Measurements from ENCODE around the gene CORO2B. TPM values are rescaled to one million over a fixed set of nuclear protein-coding genes. Genes with fewer than 3 reads are reported as not detected.
"Not testable (repeated sequence)": the region's sequence is repeated elsewhere in the genome, so short reads cannot be mapped to it uniquely, and the experiment has no call there.

Gene CORO2B
- total RNA-seq, 1 donor from 2014 or later: 1.0 TPM

DNA sequence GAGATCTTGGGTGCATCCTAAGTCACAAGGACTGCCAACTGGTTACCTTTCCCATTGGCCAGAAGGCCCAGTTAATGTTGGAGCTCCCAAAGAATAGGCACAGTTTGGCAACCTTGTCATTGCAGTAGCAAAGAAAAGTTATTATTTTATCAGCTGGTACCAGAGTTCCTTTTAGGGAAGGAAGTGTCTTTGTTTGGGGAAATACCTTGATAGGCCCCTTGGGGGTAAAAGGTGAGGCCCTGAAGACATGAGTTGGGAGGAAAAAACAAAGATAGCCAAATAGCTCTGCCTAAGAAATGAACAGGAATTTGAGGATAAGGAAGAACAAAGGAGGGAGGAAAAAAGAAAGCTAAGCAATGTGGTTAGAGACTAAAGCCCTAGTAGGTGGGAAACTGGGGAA is 156.1 kb downstream of the CORO2B start:
- no peak overlapping the region for H3K9ac ChIP-seq (ENCODE audit: low read depth in 1 of 3, low read length in 3 of 3)
- no peak overlapping the region for H3K4me3 ChIP-seq (ENCODE audit: low read length in 3 of 3)
- H3K27ac ChIP-seq (ENCODE audit: low read depth, low read length): no peak overlapping the region
- H3K36me3 ChIP-seq (ENCODE audit: control insufficient read depth in 3 of 3, insufficient read depth in 3 of 3, low read length in 3 of 3): no peaks in the 10 kb centered on the region
- H3K4me1 ChIP-seq (ENCODE audit: control insufficient read depth in 3 of 3, insufficient read depth in 3 of 3, low read length in 3 of 3): peaks cover 7 to 17% (median 8%) of the 10 kb centered on the region in 3 donors
- H3K9me3 ChIP-seq (ENCODE audit: control insufficient read depth in 3 of 3, low read length in 3 of 3): no peaks in the 10 kb centered on the region
- H3K27me3 ChIP-seq (ENCODE audit: control insufficient read depth in 3 of 3, insufficient read depth in 3 of 3, low read length in 3 of 3): peaks cover 0 to 2% (median 0%) of the 10 kb centered on the region in 3 donors

DNA sequence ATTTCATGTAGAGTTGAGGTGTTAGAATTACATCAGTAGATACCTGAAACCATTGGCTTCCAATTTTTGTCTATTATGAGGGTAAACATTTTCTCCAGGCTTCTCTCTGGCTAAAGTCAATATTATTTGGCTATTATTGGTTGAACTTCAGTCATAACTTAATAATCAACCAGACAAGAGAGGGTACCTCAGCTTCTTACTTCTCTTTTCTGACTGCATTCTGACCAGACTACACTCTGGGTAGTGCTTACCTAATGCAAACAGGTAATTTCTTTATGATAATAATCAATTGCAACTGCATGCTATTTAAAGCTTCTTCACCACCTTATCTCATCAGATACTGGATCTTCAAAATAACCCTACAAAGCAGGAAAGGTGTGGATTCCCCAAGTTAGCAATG is 156.8 kb downstream of the CORO2B start:
- no peak overlapping the region for H3K4me3 ChIP-seq (ENCODE audit: low read length in 3 of 3)
- H3K27me3 ChIP-seq (ENCODE audit: control insufficient read depth in 3 of 3, insufficient read depth in 3 of 3, low read length in 3 of 3): peaks cover 0 to 2% (median 0%) of the 10 kb centered on the region in 3 donors
- no peaks in the 10 kb centered on the region for H3K36me3 ChIP-seq (ENCODE audit: control insufficient read depth in 3 of 3, insufficient read depth in 3 of 3, low read length in 3 of 3)
- no peak overlapping the region for H3K9ac ChIP-seq (ENCODE audit: low read depth in 1 of 3, low read length in 3 of 3)
- H3K9me3 ChIP-seq (ENCODE audit: control insufficient read depth in 3 of 3, low read length in 3 of 3): no peaks in the 10 kb centered on the region
- no peak overlapping the region for H3K27ac ChIP-seq (ENCODE audit: low read depth, low read length)
- H3K4me1 ChIP-seq (ENCODE audit: control insufficient read depth in 3 of 3, insufficient read depth in 3 of 3, low read length in 3 of 3): peaks cover 1 to 10% (median 1%) of the 10 kb centered on the region in 3 donors

DNA sequence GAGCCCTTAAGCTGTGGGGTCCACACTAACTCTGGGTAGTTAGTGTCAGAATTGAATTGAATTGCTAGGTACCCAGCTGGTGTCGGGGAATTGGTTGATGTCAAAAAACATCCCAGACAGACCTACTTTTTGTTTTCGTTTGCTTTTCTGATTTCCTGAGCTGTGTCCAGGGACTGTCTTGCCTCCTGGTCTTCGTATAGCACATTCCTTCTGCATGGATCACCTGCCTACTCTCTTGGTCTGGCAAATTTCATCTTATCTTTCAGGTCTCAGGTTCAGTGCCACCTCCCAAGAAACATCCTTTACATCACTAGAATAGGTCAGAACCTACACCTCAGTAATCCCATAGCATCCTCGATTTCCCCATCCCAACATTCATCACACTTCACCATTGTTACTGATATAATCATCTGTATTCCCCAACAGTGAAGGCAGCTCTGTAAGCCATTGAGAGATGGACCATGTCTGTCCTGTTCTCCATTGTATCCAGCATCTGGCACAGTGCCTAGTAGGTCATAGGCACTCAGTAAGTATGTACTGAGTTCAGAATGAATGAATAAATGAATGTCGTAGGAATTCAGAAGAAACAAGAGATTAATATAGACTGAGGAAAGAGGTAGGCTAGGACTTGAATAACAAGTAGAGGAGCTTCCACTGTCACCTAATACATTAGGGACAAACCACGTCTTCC is 160.7 kb downstream of the CORO2B start:
- H3K27ac ChIP-seq (ENCODE audit: low read depth, low read length): no peak overlapping the region
- H3K4me1 ChIP-seq (ENCODE audit: control insufficient read depth in 3 of 3, insufficient read depth in 3 of 3, low read length in 3 of 3): no peaks in the 10 kb centered on the region
- H3K9ac ChIP-seq (ENCODE audit: low read depth in 1 of 3, low read length in 3 of 3): no peak overlapping the region
- no peak overlapping the region for H3K4me3 ChIP-seq (ENCODE audit: low read length in 3 of 3)
- H3K9me3 ChIP-seq (ENCODE audit: control insufficient read depth in 3 of 3, low read length in 3 of 3): no peaks in the 10 kb centered on the region
- H3K36me3 ChIP-seq (ENCODE audit: control insufficient read depth in 3 of 3, insufficient read depth in 3 of 3, low read length in 3 of 3): no peaks in the 10 kb centered on the region
- no peaks in the 10 kb centered on the region for H3K27me3 ChIP-seq (ENCODE audit: control insufficient read depth in 3 of 3, insufficient read depth in 3 of 3, low read length in 3 of 3)

DNA sequence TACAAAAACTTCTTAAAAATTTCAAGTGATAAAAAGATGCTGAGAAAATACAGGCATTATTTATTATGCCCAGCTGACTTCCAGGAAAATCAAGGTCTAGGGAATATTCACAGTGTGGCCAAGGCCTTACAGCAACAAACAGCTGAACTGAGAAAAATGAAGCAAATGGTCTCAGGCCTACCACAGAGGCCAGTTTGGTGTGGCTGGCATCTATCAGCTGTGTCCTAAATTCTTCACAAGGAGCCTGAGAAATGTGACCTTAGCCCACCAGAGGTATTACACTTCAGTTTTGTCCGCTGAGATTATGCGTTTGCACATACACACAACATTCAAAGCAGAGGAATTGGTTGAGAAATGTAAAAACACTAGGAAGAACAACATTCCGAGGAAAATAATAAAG is 164.5 kb downstream of the CORO2B start:
- Histone ChIP-seq H3K4me3 (ENCODE audit: low read length in 3 of 3) (no peak overlapping the region), H3K27ac (ENCODE audit: low read depth, low read length) (no peak overlapping the region), H3K9ac (ENCODE audit: low read depth in 1 of 3, low read length in 3 of 3) (no peak overlapping the region), H3K9me3 (ENCODE audit: control insufficient read depth in 3 of 3, low read length in 3 of 3) (no peaks in the 10 kb centered on the region), H3K27me3 (ENCODE audit: control insufficient read depth in 3 of 3, insufficient read depth in 3 of 3, low read length in 3 of 3) (no peaks in the 10 kb centered on the region), H3K36me3 (ENCODE audit: control insufficient read depth in 3 of 3, insufficient read depth in 3 of 3, low read length in 3 of 3) (no peaks in the 10 kb centered on the region), H3K4me1 (ENCODE audit: control insufficient read depth in 3 of 3, insufficient read depth in 3 of 3, low read length in 3 of 3) (no peaks in the 10 kb centered on the region)

DNA sequence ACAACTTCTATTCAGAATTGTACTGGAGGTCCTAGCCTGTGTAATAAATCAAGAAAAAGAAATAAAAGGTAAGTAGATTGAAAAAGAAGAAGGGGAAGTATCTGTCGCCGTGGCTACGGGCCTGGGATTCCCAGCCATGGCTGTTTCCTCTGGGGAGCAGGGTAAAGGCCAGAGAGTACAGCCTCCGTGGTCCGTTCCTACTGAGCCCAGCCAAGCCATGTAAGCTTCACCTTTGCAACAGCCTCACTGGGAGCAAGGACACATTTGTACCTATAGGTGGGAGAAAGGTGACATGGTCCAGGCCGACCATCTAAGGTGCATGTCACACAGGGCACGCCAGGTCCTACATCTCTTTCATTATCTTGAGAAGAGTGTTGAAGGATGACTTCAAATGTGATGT is 170.6 kb downstream of the CORO2B start:
- no peak overlapping the region for H3K9ac ChIP-seq (ENCODE audit: low read depth in 1 of 3, low read length in 3 of 3)
- H3K27ac ChIP-seq (ENCODE audit: low read depth, low read length): no peak overlapping the region
- H3K4me1 ChIP-seq (ENCODE audit: control insufficient read depth in 3 of 3, insufficient read depth in 3 of 3, low read length in 3 of 3): no peaks in the 10 kb centered on the region
- no peaks in the 10 kb centered on the region for H3K36me3 ChIP-seq (ENCODE audit: control insufficient read depth in 3 of 3, insufficient read depth in 3 of 3, low read length in 3 of 3)
- no peaks in the 10 kb centered on the region for H3K27me3 ChIP-seq (ENCODE audit: control insufficient read depth in 3 of 3, insufficient read depth in 3 of 3, low read length in 3 of 3)
- no peak overlapping the region for H3K4me3 ChIP-seq (ENCODE audit: low read length in 3 of 3)
- H3K9me3 ChIP-seq (ENCODE audit: control insufficient read depth in 3 of 3, low read length in 3 of 3): peaks cover 0 to 2% (median 0%) of the 10 kb centered on the region in 3 donors

DNA sequence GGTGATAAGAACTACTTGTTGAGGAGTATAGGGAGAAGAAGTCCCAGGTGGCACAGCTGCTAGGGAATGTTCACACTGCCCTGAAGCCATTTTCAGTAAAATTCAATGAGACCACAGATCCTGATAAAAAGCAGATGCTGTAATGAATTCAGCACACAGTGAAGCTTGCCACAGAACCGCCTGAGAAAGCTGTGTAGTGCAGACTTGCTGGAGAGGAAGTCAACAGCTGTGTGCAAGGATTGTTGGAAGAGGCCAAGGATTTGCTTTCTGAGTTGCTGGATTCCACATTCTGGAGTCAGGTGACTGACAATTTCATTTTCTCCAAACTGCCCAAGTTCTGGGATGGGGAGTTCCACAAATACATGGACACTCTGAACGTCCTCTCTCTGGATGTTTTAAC is 171.0 kb downstream of the CORO2B start:
- no peaks in the 10 kb centered on the region for H3K36me3 ChIP-seq (ENCODE audit: control insufficient read depth in 3 of 3, insufficient read depth in 3 of 3, low read length in 3 of 3)
- H3K9ac ChIP-seq (ENCODE audit: low read depth in 1 of 3, low read length in 3 of 3): no peak overlapping the region
- H3K27me3 ChIP-seq (ENCODE audit: control insufficient read depth in 3 of 3, insufficient read depth in 3 of 3, low read length in 3 of 3): no peaks in the 10 kb centered on the region
- no peaks in the 10 kb centered on the region for H3K4me1 ChIP-seq (ENCODE audit: control insufficient read depth in 3 of 3, insufficient read depth in 3 of 3, low read length in 3 of 3)
- H3K9me3 ChIP-seq (ENCODE audit: control insufficient read depth in 3 of 3, low read length in 3 of 3): peaks cover 0 to 2% (median 0%) of the 10 kb centered on the region in 3 donors
- H3K4me3 ChIP-seq (ENCODE audit: low read length in 3 of 3): peak overlapping the region in 1 of 3 donors; percentile 38
- H3K27ac ChIP-seq (ENCODE audit: low read depth, low read length): no peak overlapping the region

DNA sequence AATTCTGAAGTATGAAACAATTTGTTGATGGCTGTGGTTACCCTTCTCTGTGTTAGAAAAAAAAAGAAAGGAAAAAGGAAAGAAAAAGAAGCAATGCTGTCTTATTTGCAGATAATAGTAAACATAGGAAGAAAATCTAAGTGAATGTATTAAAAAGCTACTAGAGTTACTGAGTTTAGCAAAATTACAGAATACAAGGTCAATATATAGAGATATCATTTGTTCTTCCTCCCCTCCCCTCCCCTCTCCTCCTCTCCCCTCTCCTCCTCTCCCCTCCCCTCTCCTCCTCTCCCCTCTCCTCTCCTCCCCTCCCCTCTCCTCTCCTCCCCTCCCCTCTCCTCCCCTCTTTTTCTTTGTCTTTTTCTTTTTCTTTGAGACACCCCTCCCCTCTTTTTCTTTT is 172.8 kb downstream of the CORO2B start:
- no peak overlapping the region for H3K9ac ChIP-seq (ENCODE audit: low read depth in 1 of 3, low read length in 3 of 3)
- no peaks in the 10 kb centered on the region for H3K27me3 ChIP-seq (ENCODE audit: control insufficient read depth in 3 of 3, insufficient read depth in 3 of 3, low read length in 3 of 3)
- H3K4me1 ChIP-seq (ENCODE audit: control insufficient read depth in 3 of 3, insufficient read depth in 3 of 3, low read length in 3 of 3): no peaks in the 10 kb centered on the region
- no peak overlapping the region for H3K27ac ChIP-seq (ENCODE audit: low read depth, low read length)
- H3K36me3 ChIP-seq (ENCODE audit: control insufficient read depth in 3 of 3, insufficient read depth in 3 of 3, low read length in 3 of 3): no peaks in the 10 kb centered on the region
- no peak overlapping the region for H3K4me3 ChIP-seq (ENCODE audit: low read length in 3 of 3)
- H3K9me3 ChIP-seq (ENCODE audit: control insufficient read depth in 3 of 3, low read length in 3 of 3): peaks cover 0 to 2% (median 0%) of the 10 kb centered on the region in 3 donors

DNA sequence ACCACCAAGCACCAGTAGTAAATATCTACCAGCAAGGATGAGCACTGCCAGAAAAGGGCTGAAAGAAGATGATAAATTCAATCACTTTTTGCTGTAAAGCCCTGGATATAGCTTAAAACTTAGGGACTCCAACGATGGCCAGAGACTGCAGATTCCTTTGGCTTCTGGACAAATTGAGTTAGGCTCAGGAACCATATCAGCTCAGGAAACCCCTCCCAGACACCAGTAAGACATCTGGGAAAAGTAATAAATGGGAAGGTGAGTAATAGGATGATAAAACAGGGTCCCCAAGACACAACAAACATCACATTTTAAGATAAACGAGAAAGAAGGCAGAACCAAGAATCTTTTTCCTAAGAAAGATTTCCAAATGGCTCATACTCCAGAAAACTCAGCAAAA is 176.9 kb downstream of the CORO2B start:
- H3K27me3 ChIP-seq (ENCODE audit: control insufficient read depth in 3 of 3, insufficient read depth in 3 of 3, low read length in 3 of 3): no peaks in the 10 kb centered on the region
- H3K36me3 ChIP-seq (ENCODE audit: control insufficient read depth in 3 of 3, insufficient read depth in 3 of 3, low read length in 3 of 3): no peaks in the 10 kb centered on the region
- no peak overlapping the region for H3K27ac ChIP-seq (ENCODE audit: low read depth, low read length)

DNA sequence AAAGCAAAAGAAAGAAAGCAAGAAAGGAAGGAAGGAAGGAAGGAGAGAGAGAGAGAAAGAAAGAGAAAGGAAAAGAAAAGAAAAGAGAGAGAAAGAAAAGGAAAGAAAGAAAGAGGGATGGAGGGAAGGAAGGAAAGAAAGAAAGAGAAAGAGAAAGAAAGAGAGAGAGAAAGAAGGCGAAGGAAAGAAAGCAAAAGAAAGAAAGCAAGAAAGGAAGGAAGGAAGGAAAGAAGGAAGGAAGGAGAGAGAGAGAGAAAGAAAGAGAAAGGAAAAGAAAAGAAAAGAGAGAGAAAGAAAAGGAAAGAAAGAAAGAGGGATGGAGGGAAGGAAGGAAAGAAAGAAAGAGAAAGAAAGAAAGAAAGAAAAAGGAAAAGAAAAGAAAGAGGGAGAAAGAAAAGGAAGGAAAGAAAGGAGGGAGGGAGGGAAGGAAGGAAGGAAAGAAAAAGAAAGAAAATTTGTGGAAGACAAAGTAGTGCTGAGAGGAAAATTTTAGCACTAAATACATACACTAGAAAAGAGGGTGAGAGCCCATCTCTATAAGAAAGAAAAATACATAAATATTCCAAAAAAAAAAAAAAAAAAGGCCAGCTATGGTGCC is 181.3 kb downstream of the CORO2B start:
- H3K36me3 ChIP-seq (ENCODE audit: control insufficient read depth in 3 of 3, insufficient read depth in 3 of 3, low read length in 3 of 3); H3K9me3 ChIP-seq (ENCODE audit: control insufficient read depth in 3 of 3, low read length in 3 of 3); H3K27me3 ChIP-seq (ENCODE audit: control insufficient read depth in 3 of 3, insufficient read depth in 3 of 3, low read length in 3 of 3); H3K4me3 ChIP-seq (ENCODE audit: low read length in 3 of 3); H3K4me1 ChIP-seq (ENCODE audit: control insufficient read depth in 3 of 3, insufficient read depth in 3 of 3, low read length in 3 of 3); H3K27ac ChIP-seq (ENCODE audit: low read depth, low read length); H3K9ac ChIP-seq (ENCODE audit: low read depth in 1 of 3, low read length in 3 of 3): not testable (repeated sequence)

More for the DNA sequence above, 176.9 kb downstream of the CORO2B start:
- Histone ChIP-seq H3K9me3 (ENCODE audit: control insufficient read depth in 3 of 3, low read length in 3 of 3) (no peaks in the 10 kb centered on the region), H3K4me1 (ENCODE audit: control insufficient read depth in 3 of 3, insufficient read depth in 3 of 3, low read length in 3 of 3) (no peaks in the 10 kb centered on the region), H3K9ac (ENCODE audit: low read depth in 1 of 3, low read length in 3 of 3) (no peak overlapping the region), H3K4me3 (ENCODE audit: low read length in 3 of 3) (no peak overlapping the region)

DNA sequence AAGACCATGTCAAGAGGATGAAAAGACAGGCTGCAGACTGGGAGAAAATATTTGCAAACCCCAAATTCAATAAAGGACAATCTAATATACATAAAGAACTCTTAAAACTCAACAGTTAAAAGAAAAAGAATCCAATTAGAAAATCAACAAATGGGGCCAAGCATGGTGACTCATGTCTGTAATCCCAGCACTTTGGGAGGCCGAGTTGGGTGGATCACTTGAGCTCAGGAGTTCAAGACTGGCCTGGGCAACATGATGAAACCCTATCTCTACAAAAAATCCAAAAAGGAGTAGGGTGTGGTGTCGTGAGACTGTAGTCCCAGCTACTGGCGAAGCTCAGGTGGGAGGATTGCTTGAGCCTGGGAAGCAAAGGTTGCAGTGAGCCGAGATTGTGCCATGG is 184.3 kb downstream of the CORO2B start:
- H3K27me3 ChIP-seq (ENCODE audit: control insufficient read depth in 3 of 3, insufficient read depth in 3 of 3, low read length in 3 of 3): no peaks in the 10 kb centered on the region
- no peaks in the 10 kb centered on the region for H3K36me3 ChIP-seq (ENCODE audit: control insufficient read depth in 3 of 3, insufficient read depth in 3 of 3, low read length in 3 of 3)
- no peak overlapping the region for H3K9ac ChIP-seq (ENCODE audit: low read depth in 1 of 3, low read length in 3 of 3)
- H3K4me3 ChIP-seq (ENCODE audit: low read length in 3 of 3): no peak overlapping the region
- H3K4me1 ChIP-seq (ENCODE audit: control insufficient read depth in 3 of 3, insufficient read depth in 3 of 3, low read length in 3 of 3): peaks cover 0 to 3% (median 0%) of the 10 kb centered on the region in 3 donors
- H3K9me3 ChIP-seq (ENCODE audit: control insufficient read depth in 3 of 3, low read length in 3 of 3): no peaks in the 10 kb centered on the region
- H3K27ac ChIP-seq (ENCODE audit: low read depth, low read length): no peak overlapping the region
